Measurements from ENCODE around the gene C10orf95. TPM values are rescaled to one million over a fixed set of nuclear protein-coding genes. Genes with fewer than 3 reads are reported as not detected.

The C10orf95 gene
- total RNA-seq, 4 donors from 2014 or later: 0.85 to 2.8 TPM; not detected in 2

DNA sequence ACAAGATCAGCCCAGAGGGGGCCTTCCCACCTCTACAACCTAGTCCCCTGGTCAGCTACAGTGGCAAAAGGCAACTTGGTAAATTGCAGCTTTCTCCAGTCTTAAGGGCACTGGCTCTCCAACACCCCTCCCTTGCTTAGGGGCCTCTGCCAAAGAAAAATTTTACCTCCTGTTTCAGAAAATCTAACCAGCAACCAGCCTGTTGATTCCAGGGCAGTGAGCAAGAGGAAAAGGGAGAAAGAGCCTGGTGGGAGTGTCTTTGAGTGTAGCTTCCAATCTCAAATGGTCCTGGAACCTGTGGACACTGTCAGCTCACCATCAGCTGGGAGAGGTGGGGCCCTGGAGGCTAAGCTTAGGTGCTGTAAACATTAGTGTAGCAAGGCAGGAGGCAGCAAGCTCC, 28.3 kb upstream of the C10orf95 start:
- Histone ChIP-seq H3K27ac (no peak overlapping the region), H3K4me3 (no peak overlapping the region), H3K9me3 (no peaks in the 10 kb centered on the region), H3K36me3 (peaks cover 0 to 48% (median 0%) of the 10 kb centered on the region in 3 donors), H3K4me1 (no peaks in the 10 kb centered on the region), H3K27me3 (no peaks in the 10 kb centered on the region)
- DNase-seq: no peak
- TF ChIP-seq CTCF (IDR thresholded peaks at IDR 0.05) (no peak), POLR2A (IDR thresholded peaks at IDR 0.05) (no peak)

- Histone ChIP-seq H3K27ac (no peak overlapping the region), H3K36me3 (peaks cover 0 to 21% (median 0%) of the 10 kb centered on the region in 3 donors), H3K9me3 (no peaks in the 10 kb centered on the region), H3K27me3 (no peaks in the 10 kb centered on the region), H3K4me1 (no peaks in the 10 kb centered on the region), H3K4me3 (no peak overlapping the region)
- TF ChIP-seq CTCF (IDR thresholded peaks at IDR 0.05) (no peak), POLR2A (IDR thresholded peaks at IDR 0.05) (no peak)
- no peak for DNase-seq
Measured at GRCh38 chr10:102476466-102477141, 25.3 kb upstream of the C10orf95 start.

DNA sequence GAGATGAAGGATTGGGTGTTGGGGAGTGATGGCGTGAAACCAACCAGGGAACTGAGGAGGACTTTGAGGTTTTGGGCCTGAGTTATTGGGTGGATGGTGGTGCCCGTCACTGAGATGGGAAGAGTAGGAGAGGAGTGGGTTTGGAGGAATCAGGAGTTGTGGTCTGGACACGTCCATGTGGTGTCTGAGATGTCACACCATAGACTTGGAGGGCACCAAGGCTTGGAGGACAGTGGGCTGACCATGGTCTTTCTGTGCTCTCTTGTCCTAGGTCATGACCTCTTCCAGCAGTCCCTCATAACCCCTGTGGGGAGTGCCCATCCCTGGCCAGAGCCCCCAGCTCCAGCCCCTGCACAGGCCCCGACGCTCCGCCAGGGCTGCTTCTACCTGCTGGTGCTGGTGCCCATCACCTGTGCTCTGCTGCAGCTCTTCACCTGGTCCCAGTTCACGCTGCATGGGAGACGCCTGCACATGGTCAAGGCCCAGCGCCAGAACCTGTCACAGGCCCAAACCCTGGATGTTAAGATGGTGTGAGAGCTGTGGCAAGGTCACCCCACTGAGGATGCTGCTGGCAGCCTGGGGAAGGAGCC, 24.2 kb upstream of the C10orf95 start:
- Histone ChIP-seq H3K9me3 (no peaks in the 10 kb centered on the region), H3K4me1 (no peaks in the 10 kb centered on the region), H3K27me3 (no peaks in the 10 kb centered on the region), H3K27ac (no peak overlapping the region), H3K4me3 (no peak overlapping the region), H3K36me3 (peaks cover 0 to 11% (median 0%) of the 10 kb centered on the region in 3 donors)
- DNase-seq: no peak
- TF ChIP-seq CTCF (IDR thresholded peaks at IDR 0.05) (no peak), POLR2A (IDR thresholded peaks at IDR 0.05) (no peak)

GRCh38 chr10:102473445-102474331, 22.3 kb upstream of the C10orf95 start:
- DNase-seq: no peak
- Histone ChIP-seq H3K4me3 (no peak overlapping the region), H3K36me3 (peaks cover 0 to 4% (median 0%) of the 10 kb centered on the region in 3 donors), H3K9me3 (no peaks in the 10 kb centered on the region), H3K27ac (no peak overlapping the region), H3K4me1 (no peaks in the 10 kb centered on the region), H3K27me3 (no peaks in the 10 kb centered on the region)
- no peak for TF ChIP-seq CTCF (IDR thresholded peaks at IDR 0.05)
- no peak for TF ChIP-seq POLR2A (IDR thresholded peaks at IDR 0.05)

- peaks cover 0 to 4% (median 0%) of the 10 kb centered on the region in 3 donors for H3K36me3 ChIP-seq
- no peaks in the 10 kb centered on the region for H3K9me3 ChIP-seq
- H3K27me3 ChIP-seq: no peaks in the 10 kb centered on the region
- no peak for TF ChIP-seq CTCF (IDR thresholded peaks at IDR 0.05)
- no peak for TF ChIP-seq POLR2A (IDR thresholded peaks at IDR 0.05)
- no peak overlapping the region for H3K27ac ChIP-seq
- no peak for DNase-seq
- no peaks in the 10 kb centered on the region for H3K4me1 ChIP-seq
- H3K4me3 ChIP-seq: no peak overlapping the region
Measured at GRCh38 chr10:102470579-102471546, 19.5 kb upstream of the C10orf95 start.
